Left renal cortex interstitium (tissue), 4 donors: Measurements from ENCODE around the gene KCNJ4. TPM values are rescaled to one million over a fixed set of nuclear protein-coding genes. Genes with fewer than 3 reads are reported as not detected.

Experiments used
- DNase-seq, 4 donors: peaks; one replicate each; pipeline ENCODE4 v3.0.0-alpha.2; 2013; ENCODE audit warnings: low read depth in 4 of 4, low spot score in 2 of 4, missing footprints in 1 of 4
- polyA plus RNA-seq, 4 donors: library from polyadenylated mRNA; unstranded; fragments of 120-200 nt; gene quantifications; one replicate each; pipeline ENCODE4 v1.2.1, GENCODE V29; 2013; ENCODE audit not compliant: insufficient read length in 4 of 4

The KCNJ4 gene
- polyA plus RNA-seq, 4 donors = 0.19 to 0.36 (median 0.20) TPM

- no peak for DNase-seq
These were observed 485 bp downstream of the KCNJ4 start for GRCh38 chr22:38454353-38455075.

DNA sequence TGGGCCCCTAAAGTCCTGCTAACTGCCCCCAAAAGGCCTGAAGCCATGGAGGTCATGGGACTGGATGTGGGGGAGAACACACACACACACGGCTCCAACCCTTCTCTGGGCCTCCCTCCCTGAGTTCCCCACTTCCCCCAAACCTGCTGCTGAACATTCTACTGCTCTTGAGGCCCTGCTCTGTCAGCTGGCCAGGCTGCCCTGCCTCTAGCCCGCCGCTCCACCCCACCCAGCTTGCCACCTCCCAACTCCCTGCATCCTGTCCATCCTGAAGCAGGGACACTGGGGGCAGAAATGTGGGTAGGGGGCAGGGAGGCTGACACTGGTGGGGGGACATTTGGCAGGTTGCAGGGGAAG lies 1.0 kb downstream of the KCNJ4 start:
- DNase-seq = no peak

GRCh38 chr22:38453066-38453672 lies 1.8 kb downstream of the KCNJ4 start:
- no peak for DNase-seq

DNA sequence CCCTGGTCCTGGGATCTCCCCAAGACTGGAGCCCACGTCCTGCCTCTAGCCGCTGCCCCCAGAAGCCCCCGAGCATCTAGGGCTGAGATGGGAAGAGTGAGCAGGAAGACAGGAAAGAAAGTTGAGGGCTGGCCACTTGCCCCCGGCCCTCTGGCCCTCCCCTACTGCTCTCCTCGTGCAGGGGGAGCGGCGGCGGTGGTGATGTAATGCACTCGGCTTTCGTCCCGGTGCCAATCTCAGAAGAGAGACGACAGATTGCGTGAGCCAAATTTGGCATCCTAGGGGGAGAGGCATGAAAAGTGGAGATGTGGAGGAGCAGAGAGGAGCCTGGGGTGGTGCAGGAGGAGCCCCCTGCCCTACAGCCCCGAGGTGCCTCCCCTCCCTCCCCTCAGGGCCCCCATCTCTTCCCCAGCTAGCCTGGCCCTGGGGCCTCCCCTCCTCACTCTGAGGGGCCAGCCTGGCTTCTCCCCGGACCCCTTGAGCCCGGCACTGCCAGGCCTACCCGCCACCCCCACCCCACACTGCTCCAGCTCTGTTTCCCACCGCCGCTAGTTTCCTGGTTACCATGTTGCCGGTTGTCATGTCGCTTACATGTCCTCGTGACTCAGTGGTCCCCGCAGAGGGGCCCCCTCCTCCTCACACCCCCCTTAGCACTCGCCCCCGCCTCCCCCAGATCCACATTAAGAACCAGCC lies 2.5 kb downstream of the KCNJ4 start:
- DNase-seq = no peak

- no peak for DNase-seq
These were observed 3.1 kb downstream of the KCNJ4 start for GRCh38 chr22:38451864-38452263.

GRCh38 chr22:38451404-38451803 lies 3.6 kb downstream of the KCNJ4 start:
- no peak for DNase-seq

DNA sequence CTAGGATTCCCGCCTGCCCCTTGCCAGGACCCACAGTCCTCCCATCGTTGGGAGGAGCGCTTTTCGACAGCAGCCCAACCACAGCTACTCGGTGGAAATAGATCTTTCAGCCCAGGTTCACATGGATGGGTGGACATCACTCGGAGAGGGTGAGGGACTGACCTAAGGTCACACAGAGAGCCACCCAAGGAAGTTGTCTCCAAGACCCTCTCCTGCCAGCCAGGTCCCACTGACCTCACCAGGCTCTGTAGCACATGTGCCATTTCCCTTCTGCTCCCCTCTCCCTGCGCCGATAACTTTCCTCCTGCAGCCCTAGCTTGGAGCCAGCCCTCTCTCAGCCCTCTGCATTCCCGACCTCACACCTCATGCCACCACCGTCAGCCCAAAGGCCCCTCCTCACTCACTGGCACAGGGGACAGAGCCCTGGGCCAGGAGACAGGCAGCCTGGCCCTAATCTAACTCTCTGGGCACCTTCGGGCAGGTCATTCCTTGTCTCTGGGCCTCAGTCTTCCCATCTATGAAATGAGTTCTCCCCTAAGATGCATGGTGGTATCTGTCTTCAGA lies 4.7 kb downstream of the KCNJ4 start:
- no peak for DNase-seq

DNA sequence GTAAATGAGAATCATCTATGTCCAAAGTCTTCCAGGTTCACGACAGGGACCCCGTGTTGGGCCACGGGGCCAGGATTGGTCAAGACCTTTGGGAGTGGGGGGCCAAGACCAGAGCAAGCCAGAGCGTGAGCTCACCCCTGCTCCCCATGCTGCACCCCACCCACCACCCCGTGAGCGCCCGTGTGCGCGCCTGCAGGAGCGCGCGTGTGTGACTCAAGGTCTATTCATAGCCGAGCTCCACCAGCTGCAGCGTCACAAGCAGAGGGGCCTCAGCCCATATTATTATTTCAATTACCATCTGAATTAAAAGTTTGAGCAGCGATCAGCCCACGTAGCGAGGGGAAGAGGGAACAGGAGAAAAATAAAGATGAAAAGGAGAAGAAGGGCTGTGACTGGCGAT lies 5.2 kb downstream of the KCNJ4 start:
- DNase-seq = no peak

DNA sequence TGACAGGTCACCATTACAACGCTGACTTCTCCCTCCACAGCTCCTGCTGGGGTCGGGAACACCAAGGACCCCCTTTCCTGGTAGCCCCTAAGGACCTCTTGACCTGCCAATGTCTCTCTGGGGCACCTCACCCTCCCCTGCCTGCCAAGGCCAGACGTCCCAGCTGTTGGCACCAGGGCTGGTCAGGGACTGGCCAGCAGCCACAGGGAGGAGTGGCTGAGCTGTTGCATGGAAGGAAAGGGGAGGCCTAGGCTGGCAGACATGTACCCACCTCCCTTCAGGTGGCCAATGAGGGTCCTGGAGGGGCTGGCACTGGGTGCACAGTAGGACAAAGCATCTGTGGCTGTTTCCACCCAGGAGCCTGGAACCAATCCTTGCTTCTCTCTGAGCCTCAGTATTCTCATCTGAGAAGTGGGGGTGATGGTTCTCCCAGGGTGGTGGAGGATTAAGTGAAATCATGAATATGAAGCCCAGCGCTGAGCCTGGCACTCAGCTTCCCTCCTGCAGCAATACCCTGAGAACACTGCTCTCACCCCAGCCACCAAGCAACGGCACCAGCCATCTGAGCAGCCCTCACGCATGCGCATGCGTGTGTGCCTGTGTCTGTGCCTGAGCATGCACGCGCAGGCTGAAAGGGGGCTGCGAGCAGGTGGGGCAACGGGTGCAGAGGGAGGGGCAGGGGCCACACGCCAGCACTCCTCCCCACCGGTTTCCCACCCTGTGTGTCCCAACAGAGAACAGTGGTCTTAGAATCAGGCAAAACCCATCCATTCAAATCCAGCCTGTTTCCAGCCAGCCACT lies 5.9 kb downstream of the KCNJ4 start:
- DNase-seq = no peak

DNA sequence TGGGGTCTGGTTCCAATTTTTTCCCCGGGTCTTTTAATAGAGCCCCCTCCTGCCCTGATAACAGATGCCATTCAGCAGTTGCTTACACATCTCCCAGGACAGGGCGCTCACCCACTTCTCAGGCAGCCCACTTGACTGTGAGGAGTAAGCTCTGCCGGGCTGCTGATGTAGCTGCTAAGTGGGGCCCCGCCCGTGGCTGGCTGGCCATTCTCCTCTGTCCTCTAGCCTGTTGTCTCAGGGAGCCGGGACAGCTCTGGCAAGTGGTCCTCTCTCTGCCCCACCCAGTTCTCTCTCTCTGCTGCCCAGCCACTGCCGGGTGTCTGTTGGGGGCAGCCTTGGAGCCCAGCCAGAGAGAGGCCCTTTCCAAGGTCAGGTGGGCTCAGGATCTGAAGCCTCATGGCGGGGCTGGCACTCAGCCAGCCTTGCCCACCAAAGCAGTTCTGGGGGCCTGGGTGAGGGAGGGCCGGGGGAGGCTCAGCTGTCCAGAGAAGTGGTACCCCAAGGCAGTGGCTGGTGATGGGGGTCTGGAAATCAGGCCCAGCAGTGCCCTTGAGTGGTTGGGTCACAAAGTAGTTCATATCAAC lies 8.9 kb downstream of the KCNJ4 start:
- no peak for DNase-seq

GRCh38 chr22:38444783-38445182 lies 10.2 kb downstream of the KCNJ4 start:
- DNase-seq = no peak

- no peak for DNase-seq
These were observed 11.1 kb downstream of the KCNJ4 start for GRCh38 chr22:38443628-38444521.

DNA sequence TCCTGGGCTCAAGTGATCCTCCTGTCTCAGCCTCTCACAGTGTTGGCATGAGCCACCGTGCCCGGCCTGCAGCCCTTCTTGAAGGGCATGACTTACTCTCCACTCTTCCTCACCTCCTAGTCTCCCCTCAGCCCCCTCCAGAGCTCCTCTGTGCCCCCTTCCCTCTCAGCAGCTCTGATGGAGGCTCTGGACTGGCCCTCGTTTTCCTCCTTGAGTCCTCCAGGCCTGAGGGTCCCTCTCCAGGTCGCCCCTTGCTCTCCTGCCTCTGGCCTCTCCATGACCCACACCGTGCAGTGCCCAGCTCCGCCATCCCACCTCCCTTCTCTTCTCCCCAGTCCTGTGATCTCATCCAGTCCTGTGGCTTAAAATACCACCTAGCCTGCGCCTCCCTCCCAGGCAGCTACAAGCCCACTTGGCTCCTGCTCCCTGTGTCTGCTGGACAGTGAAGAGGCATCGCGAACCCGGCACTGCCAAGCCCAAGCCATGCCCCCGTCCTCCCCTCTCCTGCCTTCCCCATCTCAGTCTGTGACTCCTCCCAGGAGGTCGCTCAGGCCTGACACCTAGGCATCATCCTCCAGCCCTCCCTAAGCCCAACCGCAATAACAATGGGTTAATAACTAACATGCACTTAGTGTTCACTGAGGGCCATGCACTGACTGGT lies 11.9 kb downstream of the KCNJ4 start:
- DNase-seq = no peak

- DNase-seq = no peak
These were observed 13.2 kb downstream of the KCNJ4 start for GRCh38 chr22:38441620-38442287.

- no peak for DNase-seq
These were observed 14.2 kb downstream of the KCNJ4 start for GRCh38 chr22:38440747-38441350.

DNA sequence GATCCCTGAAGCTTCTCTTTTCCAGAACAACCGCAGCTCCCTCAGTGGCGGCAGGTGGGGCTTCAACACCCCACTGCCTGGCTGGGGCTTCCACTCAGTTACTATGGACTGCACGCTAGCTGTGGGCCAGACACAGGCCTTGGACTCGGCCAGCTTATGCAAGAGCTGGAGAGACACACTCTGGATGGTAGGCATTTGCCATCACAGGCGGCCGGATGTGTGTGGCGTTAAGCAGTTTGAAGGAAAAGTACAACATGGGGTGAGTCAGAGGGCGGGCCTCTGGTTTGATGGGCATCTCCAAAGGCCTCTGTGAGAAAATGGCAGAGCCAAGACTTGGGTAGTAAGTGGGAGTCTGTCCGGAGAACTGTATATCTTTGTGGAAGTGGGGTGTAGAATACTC lies 17.6 kb downstream of the KCNJ4 start:
- DNase-seq = no peak

DNA sequence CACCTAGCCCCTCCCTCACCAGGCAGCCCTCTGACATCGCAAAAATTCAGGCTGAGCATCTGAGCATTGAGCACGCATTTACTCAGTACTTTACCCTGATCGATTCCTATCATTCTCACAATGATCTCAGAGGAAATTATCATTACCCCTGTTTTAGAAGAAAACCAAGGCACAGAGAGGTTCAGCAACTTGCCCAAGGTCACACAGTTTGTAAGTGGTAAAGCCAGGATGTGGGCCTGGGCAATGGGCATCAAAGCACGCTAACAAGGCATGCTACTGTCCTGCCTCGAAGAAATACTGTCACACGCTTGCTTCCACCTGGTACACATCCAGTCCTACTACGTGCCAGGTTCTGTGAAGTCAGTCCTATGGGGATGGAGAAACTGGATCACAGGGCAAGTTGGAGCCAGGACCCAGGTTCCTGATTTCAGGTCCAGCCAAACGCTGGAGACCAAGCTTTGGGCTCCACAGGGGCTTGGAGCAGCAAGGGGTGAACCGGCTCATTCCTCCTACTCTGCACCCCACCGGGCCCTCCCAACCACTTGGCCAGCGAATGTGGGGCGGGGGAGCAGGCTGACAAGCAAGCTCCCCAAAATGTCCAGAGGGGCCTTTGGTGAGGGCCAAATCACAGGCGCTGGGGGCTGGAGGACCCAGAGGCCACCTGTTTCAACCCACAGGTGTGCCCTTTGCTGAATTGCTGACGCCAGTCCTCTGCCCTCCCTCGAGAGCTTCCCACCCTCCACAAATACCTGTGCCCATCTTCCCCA lies 18.2 kb downstream of the KCNJ4 start:
- no peak for DNase-seq
